GM12891 (cell line): ENCODE data around the gene AGXT.

Experiments
- POLR2A ChIP-seq: IDR thresholded peaks from 2 replicates; pipeline ENCODE4 v1.6.1; 2011; ENCODE audit warnings: low read depth, low read length, control low read depth
- POLR2AphosphoS5 ChIP-seq: IDR thresholded peaks from 2 replicates; pipeline ENCODE4 v1.6.1; 2011; ENCODE audit warnings: low read depth, low read length, control low read depth
- SPI1 ChIP-seq: IDR thresholded peaks from 2 replicates; pipeline ENCODE4 v1.6.1; 2011; ENCODE audit warnings: low read depth, low read length, control low read depth

GRCh38 chr2:240917009-240917683, 48.5 kb downstream of the AGXT start:
- TF ChIP-seq POLR2AphosphoS5 = no peak
- TF ChIP-seq POLR2A = no peak
- TF ChIP-seq SPI1 = no peak
